GM21526 (cell line): Measurements from ENCODE around the gene CBFA2T3.

Source experiments
- ATAC-seq: cut with Tn5 transposase; IDR thresholded peaks from one replicate; pipeline ENCODE4 v1.9.1; 2021; ENCODE audit warnings: moderate library complexity; ENCODE audit not compliant: unreplicated experiment, low FRiP score

Gene CBFA2T3

DNA sequence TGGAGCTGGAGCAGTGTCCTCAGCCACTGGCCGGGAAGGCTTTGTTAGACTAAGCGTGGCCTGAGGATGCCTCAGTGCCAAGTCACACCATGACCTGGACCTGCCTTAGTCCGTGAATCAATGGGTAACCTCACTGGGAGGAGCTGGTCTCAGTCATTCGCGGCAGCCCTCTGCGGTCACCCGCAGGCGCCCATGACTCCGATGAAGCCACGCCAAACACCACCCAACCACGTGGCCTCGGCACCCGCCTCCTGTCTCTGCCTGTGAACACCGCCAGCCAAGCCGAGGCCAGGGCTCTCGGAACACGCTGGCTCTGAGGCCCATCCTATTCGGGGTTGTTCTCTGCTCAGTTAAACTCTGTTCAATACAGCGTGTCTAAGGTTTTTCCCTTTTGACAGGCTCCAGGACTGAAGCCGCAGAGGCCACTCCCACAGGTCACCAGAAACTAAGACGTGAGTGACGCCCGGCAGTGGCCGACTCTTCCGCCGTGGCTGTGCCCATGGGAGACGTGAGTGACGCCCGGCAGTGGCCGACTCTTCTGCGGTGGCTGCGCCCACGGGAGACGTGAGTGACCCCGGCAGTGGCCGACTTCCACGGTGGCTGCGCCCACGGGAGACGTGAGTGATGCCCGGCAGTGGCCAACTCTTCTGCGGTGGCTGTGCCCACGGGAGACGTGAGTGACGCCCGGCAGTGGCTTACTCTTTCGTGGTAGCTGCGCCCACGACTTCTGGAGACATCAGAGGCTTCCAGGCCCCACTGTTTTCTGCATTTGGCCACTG, 93.7 kb downstream of the CBFA2T3 start:
- no peak for ATAC-seq

DNA sequence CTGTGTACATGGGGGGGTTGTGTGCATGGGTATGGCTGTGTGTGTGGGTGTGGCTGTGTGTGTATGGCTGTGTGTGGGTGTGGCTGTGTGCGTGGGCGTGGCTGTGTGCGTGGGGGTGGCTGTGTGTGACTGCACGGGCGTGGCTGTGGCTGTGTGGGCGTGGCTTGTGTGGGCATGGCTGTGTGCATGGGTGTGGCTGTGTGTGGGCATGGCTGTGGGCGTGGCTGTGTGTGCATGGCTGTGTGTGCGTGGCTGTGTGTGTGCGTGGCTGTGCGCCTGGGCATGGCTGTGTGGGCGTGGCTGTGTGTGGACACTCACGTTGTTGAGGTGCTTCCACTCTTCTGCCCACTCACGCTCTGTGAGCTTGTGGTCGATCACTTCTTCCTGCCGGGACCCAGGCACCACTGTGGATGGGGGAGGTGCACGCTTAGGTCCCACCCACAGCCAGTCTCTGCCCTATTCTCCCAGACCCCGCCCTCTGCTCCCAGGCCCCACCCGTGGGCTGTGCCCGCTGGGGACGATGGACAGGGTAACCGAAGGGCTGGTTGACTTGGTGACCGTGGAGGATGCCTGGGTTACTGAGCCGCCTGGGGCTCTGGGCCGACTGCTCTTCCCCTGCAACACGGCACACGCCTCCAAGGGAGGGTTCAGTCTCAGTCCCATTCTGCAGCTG, 94.5 kb downstream of the CBFA2T3 start:
- no peak for ATAC-seq

DNA sequence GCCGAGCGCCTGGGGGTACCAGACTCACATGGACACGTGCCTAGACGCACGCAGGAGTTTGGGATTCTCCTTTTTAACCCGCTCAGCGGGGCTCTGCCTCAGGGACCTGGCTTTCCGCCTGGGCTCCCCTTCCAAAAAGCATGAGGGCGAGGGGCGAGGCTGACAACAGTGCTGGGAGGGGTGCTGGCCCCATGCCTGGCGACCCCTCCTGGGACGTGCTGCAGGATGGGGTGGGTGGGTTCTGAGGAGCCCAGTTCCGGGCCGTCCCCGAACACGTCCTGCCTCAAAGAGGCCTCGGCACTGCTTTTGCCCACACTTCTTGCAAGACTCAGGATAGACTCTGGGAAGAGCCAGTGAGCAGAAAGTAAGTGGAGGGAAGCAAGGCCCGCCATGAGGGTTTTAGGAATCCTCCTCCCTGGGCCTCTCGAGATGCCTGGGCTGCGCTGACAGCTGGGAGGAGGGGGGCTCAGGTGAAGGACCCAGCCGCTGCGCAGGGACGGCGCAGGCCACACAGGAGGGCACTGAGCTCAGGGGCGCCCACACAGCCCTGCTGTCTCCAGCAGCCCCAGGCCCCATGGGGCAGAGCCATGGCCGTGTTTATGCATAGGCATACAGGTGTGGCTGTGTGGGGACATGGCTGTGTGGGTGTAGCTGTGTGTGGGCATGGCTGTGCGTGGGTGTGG, 95.2 kb downstream of the CBFA2T3 start:
- ATAC-seq = no peak

DNA sequence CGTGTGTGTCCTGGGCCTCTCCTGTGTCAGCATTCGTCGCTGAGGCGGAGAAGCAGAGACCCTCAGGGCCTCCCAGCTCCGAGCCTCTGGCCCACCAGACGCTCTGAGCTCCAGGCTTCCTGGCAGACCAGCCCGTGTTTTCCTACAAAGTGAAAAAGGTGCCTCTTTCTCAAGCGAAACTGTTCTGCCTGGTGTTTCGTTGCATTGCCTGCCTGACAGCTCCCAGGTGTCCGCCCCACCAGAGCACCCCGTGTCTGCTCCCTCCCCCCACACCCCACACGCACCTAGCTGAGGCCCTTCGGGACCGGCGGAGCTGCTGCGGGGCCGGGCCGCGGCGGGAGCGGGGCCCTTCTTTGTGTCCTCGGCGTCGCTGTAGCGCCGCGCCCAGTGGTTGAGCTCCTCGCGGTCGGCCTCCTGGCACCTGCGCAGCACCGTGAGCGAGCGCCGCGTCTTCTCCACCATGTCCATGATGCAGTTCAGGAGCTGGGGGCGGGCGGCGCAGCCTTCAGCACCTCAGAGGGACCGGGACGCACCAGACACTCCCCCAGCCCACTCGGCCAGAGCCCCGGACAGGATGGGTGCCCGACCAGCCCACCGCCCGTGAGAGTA, 95.9 kb downstream of the CBFA2T3 start:
- no peak for ATAC-seq

DNA sequence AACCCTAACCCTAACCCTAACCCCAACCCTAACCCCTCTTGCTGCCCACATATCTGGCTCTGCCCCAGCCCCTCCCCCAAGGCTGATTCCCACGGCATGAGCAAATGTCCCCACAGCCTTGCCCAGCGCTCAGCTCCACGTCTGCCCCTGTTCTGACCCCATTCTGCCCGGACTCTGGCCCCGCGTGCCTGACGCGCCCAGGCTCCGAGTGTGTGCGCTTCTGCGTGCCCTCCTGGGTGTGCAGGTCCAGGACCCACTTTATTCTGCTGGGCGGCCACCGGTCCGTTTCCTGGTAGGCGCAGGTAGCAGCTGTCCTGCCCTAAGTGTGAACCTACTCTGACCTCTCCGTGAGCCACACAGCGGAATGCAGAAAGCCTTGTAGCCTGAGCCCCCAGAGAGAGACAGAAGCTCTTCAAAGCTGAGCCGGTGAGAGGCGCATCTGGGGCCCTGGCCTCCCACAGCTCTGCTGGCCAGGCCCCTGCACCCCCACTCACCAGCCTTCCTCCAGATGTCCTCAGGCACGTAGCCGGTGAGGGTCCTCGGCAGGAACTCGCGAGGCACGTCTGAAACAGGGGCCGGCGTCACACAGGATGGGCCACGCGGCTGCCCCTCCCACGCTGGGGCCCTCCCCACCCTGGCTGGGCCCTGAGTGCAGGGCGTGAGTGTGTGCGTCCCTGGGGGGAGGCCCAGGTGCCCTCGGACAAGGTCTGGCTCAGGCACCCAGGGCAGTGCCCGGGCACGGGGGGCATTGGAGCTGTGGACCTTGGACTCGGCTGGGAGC, 96.6 kb downstream of the CBFA2T3 start:
- no peak for ATAC-seq

DNA sequence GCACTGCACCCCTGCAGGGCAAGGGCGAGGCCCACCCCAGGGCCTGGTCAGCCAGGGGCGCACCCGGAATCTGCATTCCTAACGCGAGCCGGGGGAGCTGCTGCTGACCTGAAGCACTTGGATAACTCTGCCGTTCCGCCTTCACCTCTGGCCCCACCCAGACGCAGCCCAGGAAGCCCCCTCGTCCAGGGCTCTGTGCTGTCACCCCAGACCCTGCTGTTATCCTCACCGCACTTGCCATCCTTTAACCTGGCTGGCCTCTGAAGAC, 97.3 kb downstream of the CBFA2T3 start:
- no peak for ATAC-seq

DNA sequence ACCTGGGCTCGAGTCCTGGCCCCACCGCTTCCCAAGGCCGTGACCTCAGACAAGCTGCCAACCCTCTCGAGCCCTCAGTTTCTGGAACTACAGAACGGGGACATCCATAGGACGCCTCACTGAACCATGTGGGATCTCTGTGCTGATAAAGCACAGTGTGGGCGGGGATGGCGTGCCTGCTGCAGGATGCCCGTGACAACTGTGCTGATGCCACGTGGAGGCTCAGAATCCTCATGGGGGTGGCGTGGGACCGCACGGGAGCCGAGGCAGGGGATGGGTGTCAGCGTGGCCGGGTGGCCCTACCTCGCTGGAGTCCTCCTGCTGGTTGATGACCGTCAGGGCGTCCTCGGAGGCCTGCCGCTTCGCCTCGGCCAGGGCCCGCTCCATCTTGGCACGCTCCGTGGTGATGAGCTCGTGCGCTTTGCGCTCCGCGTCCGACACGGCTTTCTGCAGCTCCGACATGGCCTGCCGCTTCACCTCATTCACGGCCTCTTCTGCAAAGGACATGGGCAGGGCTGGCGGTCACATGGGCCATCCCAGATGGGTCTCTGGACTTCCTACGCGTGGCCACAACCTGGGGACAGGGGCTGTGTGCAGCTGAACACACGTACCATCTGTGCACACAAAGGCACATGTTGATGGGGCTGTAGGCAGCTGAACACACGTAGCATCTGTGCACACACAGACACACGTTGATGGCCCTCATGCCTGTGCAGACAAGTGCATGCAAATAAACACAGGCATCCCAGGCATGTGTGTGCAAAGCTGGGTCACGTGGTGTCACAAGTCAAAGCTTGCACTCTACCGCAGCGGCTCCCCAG, 97.8 kb downstream of the CBFA2T3 start:
- no peak for ATAC-seq

DNA sequence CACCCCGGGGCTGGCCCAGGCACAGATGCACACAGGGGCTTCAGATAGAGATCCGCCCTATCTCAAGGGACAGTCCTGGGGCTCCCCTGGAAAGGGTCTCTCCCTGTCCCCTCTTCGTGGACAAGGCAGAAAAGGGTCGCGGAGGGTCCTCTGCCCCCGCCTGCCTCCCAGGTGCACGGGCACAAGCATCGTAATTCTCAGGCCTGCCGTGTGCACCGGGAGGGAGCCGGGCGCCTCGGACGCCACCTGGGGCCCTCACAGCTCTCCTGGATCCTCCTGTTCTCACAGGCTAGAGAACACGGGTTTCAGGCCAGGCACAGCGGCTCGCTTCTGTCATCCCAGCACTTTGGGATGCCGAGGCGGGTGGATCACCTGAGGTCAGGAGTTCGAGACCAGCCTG, 98.7 kb downstream of the CBFA2T3 start:
- ATAC-seq = no peak

DNA sequence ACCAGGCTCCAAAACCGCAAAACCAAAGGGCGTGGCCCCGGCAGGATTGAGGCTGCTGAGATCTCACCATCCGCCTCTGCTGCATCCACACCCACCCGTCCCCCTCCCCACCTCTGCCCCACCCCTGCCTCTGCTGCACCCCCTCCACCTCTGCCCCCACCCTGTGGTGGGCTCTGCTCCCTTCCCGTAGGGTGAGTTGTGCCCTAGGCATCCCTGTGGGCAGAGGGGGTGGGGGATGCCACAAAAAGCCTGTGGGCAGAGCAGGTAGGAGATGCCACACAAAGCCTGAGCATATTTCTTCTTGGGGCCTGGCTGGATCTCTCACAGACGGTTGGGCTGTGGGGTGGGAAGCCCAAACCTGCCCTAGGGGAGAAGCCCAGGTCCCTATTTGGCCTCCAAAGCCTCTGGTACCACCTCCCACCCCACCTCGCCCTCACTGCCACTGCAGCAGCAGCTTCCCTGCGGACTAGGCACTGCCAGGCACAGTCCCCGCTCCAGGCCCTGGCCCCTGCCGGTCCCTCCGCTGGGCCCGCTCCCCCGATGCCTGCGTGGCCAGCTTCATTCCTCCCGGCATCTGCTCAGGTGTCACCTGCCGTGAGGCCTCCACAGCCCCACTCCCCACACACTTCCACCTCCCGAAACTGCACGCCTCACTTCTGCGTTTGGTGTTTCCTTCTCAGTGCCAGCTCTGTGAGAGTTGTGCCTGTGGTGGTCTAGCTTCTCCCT, 99.3 kb downstream of the CBFA2T3 start:
- ATAC-seq = no peak

DNA sequence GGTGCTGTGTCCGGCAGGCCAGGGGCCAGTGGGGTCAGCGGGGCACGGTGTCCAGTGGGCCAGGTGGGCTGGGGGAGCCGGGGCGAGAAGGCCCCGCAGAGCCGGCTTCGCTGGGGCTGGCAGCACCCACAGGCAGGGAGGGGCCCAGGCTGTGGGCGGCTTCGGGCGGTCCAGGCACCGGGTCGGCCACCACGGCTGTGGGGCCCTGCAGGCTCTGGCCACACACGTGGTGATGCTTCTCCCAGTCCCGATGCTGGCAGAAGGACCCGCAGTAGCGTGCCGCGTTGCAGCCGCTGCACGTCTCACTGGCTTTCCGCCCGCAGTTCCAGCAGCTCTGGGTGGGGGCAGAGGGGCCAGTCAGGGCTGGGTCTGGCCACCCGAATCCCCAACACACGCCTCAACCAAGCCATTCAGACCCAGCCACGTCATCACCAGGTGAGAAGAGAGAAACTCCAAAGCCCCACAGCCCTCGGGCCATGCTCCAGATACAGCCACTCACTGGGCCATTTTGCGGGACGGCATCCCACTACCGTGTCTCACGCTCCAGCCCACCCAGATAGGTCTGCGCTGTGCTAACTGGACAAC, 100.0 kb downstream of the CBFA2T3 start:
- ATAC-seq = no peak

DNA sequence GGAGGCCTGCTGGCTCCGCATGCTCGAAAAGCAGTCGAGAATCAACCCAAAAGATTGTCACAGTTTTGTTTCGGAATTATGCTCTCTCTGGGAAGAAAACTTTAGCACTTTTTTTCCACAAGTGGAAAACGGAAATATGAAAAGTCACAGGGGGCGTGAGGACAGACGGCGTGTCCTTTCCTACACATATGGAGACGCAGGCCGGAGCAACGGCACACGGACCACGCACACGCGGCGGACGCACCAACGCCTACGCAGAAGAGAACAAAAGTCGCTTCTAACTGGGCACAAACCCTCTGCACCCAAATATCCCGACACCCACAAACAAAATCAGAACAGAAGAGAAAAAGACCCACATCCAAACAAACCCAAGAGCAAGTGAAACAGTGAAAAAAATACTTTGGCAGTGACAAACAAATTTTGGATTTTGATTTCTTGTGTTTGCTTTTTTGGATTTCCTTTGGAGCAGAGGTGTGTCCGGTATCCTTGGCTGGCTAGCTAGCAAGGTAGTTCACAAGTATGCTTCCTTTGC, 101.2 kb downstream of the CBFA2T3 start:
- no peak for ATAC-seq

DNA sequence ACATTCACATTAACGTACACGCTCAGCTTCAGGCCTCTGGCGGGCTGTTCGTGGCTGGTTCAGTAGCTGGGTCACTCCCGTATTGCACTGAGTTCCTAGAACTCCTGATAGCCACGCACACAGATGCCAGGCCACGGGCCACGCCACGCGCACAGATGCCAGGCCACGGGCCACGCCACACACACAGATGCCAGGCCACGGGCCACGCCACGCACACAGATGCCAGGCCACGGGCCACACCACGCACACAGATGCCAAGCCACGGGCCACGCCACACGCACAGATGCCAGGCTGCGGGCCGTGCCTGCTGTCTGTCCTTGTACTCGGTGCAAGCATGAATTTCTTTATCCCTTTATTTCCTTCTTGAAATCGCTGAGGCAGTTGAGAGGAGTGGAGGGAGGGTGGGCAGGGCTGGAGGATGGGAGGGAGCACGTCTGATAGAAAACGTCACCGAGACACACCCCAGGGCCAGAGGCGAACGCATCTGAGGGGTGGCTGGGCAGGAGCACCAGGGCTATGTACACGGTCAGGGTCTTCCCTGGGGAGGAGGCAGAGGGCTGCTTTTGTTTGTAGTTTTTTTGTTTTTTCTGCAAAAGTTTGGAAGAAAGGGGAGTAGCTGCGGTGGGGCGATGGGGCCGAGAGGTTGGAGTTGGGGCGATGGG, 101.9 kb downstream of the CBFA2T3 start:
- ATAC-seq = no peak

DNA sequence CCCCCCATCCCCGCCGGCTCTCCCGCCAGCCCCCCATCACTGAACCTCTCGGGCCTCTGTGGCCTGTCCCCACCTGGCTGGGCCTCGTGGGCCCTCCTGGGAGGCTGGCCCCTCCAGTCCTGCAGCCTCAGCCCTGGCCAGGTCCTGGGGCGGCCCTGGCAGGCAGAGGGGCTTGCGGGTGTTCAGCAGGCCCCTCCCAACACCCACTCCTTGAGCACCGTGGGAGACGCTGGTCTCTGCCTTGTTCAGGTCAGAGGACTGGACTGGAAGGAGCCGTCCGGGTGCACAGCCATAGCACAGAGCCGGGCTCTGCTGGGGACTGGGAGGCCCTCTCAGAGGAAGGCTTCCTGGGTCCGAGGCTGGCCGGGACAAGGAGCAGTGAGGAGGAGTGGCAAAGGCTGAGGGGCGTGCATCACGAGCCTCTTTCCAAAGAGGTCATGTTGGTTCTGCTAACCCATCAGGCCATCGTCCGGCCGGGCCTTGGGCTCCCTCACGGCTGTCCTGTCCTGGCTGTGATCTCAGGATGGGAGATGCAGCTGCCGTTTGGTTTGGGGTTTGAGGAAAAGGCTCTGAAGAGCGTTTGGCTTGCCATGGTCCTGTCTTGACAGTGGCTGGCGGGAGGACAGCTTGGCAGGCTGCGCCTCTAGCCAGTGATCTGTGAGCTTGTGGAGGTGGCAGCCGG, 104.2 kb downstream of the CBFA2T3 start:
- ATAC-seq = no peak

DNA sequence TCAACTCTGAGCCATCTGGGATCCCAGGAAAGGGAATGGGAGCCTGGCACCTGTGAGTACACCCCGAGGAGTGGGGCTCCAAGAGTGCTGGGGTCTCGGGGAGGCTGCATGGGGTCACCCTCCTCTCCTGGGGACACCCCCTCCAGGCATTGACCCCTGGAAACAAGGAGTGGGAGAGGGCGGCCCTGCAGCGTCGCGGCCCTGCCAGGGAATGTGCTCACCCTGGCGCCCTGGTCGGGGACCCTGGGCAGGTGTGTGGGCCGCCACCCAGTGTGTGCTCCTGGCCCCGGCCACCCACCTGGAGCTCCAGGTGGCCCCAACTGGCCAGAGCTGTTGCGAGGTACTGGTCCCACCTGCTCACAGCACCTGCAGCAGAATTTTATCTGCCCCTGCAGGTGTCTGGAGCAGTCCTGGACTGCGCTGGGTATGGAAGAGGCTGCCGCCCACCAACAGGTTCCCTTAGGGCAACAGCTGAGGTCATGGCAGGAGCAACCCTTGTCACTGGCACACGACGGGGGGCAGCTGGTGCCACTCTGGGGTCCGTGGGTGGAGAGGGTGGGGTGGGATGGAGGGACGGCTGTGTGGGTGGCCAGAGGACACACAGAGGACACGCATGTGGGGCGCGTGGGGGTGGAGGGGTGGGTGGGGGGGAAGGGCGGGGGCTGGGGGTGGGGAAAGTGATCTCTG, 105.1 kb downstream of the CBFA2T3 start:
- no peak for ATAC-seq

DNA sequence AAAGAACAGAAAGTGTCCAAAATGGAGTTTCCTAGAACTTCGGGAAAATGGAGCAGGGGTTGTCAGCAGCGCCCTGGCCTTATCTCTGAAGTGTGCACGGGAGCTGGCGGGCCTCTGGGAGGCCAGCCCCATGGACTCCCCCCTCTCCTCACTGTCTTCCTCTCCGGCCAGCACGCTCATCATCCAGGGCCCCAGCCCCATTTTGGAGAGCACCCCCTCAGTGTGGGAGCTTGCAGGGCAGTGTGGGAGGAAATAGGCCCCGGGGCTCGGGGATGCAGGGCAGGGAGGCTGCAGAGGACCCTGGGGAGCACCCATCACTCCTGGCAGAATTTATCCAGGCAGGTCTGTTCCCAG, 105.7 kb downstream of the CBFA2T3 start:
- no peak for ATAC-seq

DNA sequence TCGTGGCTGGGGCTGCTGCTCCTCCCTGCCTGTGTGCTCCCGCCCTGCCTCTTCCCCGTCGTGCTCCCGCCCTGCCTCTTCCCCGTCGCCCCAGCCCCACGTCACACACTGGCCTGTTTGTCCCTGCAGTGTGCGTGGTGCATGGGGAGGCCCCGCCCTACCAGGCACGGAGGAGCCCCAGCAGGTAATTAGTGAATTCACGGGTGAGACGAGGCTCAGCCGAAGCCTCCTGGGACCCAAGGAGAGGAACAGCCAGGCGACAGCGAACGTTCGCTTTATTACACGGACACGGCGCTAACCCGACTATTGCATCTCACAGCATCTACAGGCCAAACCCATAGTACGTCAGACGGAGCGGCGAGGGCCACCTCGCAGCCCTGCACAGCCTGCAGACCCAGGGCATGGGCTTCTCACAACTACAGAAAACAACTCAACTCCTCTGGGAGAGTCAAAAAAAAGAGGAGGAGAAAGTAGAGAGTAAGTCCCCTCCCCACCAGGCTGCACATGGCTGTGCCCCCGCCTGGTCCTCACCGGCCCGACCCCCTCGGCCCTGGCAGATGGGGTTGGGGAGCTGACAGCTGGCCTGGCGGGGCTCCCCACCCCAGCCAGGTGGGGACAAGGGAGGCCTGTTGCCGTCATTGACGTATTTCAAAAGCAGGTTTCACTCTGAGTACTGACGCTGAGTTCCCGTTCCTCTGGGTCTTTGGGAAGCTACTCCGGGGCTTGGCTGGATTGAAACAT, 106.2 kb downstream of the CBFA2T3 start:
- ATAC-seq = no peak

DNA sequence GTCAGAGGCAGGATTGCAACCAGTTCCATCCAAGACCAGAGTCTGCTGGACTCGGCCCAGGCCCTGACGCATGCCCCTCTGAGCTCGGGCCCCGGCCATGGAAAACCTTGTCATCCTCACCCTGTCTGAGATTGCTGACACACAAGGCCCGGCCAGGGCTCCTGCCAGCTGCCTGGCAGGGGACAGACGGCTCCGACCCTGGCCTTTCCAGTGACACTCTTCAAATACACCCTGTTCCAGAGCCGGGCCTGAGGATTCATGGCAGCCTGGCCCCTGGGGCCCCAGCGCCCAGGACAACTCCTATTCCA, 107.4 kb downstream of the CBFA2T3 start:
- ATAC-seq = no peak
